ENCODE measurements around the gene CETP. TPM values are rescaled to one million over a fixed set of nuclear protein-coding genes. Genes with fewer than 3 reads are reported as not detected.

The CETP gene
- total RNA-seq, 3 donors from 2014 or later (not counting 1 experiment from before 2014, with no cell fraction given): 0.14 TPM; not detected in 2

DNA sequence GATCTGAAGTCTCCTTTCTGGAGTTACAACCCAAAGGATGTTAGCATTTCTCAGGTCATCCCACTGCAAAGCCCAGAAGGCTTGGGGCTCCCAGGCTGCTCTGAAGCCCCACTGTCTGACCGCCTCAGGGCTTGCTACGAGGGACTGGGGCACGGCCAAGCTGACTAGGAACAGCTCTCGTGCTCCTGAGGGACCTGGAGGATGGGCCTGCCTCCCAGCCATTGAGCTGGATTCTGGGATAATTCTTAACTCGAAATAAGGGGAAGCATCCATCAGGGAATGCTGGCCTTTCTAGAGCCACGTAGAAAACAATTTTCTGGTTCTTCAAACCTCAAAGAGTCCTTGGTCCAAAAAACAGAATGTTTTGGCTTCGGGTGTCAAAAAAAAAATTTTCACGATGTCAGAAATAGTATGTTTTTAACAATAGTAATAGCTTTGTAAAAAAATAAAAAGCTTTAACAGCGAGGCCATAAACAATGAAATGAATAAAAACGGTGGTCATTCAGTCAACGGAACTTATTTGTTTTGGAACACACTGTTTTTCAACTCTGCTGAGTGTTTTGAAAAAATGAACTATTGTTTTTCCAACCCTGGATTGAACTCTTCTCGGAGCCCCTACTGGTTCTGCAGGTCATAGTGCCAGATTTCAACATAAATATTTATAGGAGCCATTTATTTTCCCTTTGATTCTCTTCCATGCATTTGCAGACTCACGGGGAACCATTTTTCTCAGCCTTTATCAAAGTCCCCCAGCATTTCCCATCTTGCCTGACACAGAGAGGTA is 46.2 kb upstream of the CETP start:
- no peak for DNase-seq
- H3K27me3 Mint-ChIP-seq (ENCODE audit: low read depth in 2 of 2): peaks cover 40 to 42% of the 10 kb centered on the region in 2 donors
- Histone ChIP-seq H3K27ac (ENCODE audit: low read length) (peak overlapping the region; percentile 92), H3K4me3 (ENCODE audit: low read length) (no peak overlapping the region), H3K36me3 (ENCODE audit: control insufficient read depth, insufficient read depth, low read length) (no peaks in the 10 kb centered on the region), H3K9me3 (ENCODE audit: control insufficient read depth, insufficient read depth, low read length) (no peaks in the 10 kb centered on the region), H3K4me1 (ENCODE audit: control insufficient read depth, insufficient read depth, low read length) (peaks cover 51% of the 10 kb centered on the region), H3K27me3 (ENCODE audit: control insufficient read depth, insufficient read depth, low read length) (no peaks in the 10 kb centered on the region)
- peaks cover 9 to 25% of the 10 kb centered on the region in 2 donors for H3K4me1 Mint-ChIP-seq
- WGBS (ENCODE audit: insufficient coverage): 95% methylated on average over 13 of the region's 13 CpGs
- H3K27ac Mint-ChIP-seq: no peak overlapping the region
- H3K36me3 Mint-ChIP-seq: no peaks in the 10 kb centered on the region
- no peak for ATAC-seq
- H3K9me3 Mint-ChIP-seq: no peaks in the 10 kb centered on the region
- no peak for TF ChIP-seq CTCF (IDR thresholded peaks at IDR 0.05)
- intact Hi-C loops (cut with micrococcal nuclease): no loop called here
- H3K4me3 Mint-ChIP-seq: no peak overlapping the region

DNA sequence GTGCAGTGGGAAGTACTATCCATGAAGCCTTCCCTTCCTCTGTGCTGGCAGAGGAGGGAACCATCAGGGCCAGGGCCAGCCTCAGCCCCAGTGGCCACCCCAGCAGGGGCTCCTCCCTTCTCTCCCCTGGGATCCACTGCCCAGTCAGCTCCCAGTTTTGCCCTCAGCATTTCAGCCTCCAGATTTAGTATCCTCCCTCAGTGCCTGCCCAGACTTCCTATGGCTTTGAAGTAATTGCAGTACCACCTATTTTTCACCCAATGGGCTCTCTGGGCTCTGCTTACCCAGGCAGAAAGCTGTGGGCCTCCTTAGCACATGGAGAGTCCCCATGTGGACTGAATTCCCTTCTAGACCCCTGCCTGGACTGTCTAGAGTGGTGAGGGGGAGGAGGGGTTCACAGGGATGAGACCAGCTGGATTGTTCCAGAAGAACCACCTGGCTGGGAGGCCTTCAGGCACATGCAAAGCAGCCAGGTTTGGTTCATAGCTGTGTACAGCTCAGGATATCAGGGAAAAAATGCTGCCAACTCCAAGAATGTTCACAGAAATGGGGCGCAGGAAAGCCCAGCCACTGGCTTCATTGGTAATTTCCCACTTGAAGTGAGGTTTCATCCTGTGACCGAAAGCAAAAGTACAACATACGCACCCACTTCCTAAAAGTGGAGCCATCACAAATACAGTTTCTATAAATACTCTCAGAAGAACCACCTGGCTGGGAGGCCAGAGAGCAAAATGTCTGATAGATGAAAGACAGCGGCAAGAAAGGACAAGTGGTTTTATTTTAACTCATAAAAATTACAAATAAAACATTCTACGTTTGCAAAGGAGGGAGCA is 45.0 kb upstream of the CETP start:
- DNase-seq (peak in 1 of 2 donors; percentile 68), ATAC-seq (peak; percentile 68 to 86 (median 83))
- Mint-ChIP-seq H3K27ac (peak overlapping the region; percentile 30 to 81), H3K4me1 (peaks cover 9 to 25% of the 10 kb centered on the region in 2 donors), H3K9me3 (no peaks in the 10 kb centered on the region), H3K4me3 (no peak overlapping the region), H3K27me3 (ENCODE audit: low read depth in 2 of 2) (peaks cover 45 to 48% of the 10 kb centered on the region in 2 donors), H3K36me3 (no peaks in the 10 kb centered on the region)
- no peak for TF ChIP-seq CTCF (IDR thresholded peaks at IDR 0.05)
- Histone ChIP-seq H3K9me3 (ENCODE audit: control insufficient read depth, insufficient read depth, low read length) (no peaks in the 10 kb centered on the region), H3K4me3 (ENCODE audit: low read length) (no peak overlapping the region), H3K36me3 (ENCODE audit: control insufficient read depth, insufficient read depth, low read length) (no peaks in the 10 kb centered on the region), H3K27me3 (ENCODE audit: control insufficient read depth, insufficient read depth, low read length) (no peaks in the 10 kb centered on the region), H3K27ac (ENCODE audit: low read length) (peak overlapping the region; percentile 92), H3K4me1 (ENCODE audit: control insufficient read depth, insufficient read depth, low read length) (peaks cover 38% of the 10 kb centered on the region)
- 2% methylated on average over 4 of the region's 5 CpGs for WGBS (ENCODE audit: insufficient coverage)
- intact Hi-C loops (cut with micrococcal nuclease): no loop called here

DNA sequence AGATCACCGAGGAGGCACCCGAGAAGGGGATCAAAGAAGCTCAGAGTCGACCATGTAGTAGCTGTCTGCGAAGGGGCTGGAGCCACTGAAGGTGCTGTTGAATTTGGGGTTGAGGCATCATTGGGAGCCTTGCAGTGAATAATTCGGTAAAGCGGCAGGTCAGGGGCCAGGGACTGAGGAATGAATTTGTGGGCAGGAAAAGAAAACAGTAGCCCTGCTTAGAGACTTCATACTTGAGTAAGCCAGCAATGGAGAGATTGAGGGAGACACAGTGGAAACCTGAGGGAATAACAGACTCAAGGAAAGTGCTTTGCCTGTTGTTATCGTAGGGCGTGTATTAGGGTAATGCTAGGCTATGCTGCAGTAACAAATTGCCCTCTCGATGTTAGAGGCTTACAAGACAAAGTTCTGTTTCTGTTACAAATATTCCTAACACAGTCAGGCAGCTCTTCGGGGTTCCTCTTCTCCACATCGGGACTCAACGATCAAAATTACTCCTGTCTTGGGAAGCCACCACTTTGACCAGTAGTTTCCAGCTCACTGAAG is 43.2 kb upstream of the CETP start:
- no peaks in the 10 kb centered on the region for H3K36me3 Mint-ChIP-seq
- Histone ChIP-seq H3K36me3 (ENCODE audit: control insufficient read depth, insufficient read depth, low read length) (no peaks in the 10 kb centered on the region), H3K9me3 (ENCODE audit: control insufficient read depth, insufficient read depth, low read length) (no peaks in the 10 kb centered on the region), H3K4me3 (ENCODE audit: low read length) (no peak overlapping the region), H3K4me1 (ENCODE audit: control insufficient read depth, insufficient read depth, low read length) (peaks cover 24% of the 10 kb centered on the region), H3K27ac (ENCODE audit: low read length) (no peak overlapping the region), H3K27me3 (ENCODE audit: control insufficient read depth, insufficient read depth, low read length) (no peaks in the 10 kb centered on the region)
- H3K4me1 Mint-ChIP-seq: peaks cover 9 to 19% of the 10 kb centered on the region in 2 donors
- no peak for ATAC-seq
- H3K9me3 Mint-ChIP-seq: no peaks in the 10 kb centered on the region
- TF ChIP-seq CTCF (IDR thresholded peaks at IDR 0.05): no peak
- intact Hi-C loops (cut with micrococcal nuclease): no loop called here
- 94% methylated on average over 12 of the region's 12 CpGs for WGBS (ENCODE audit: insufficient coverage)
- H3K4me3 Mint-ChIP-seq: no peak overlapping the region
- H3K27ac Mint-ChIP-seq: no peak overlapping the region
- H3K27me3 Mint-ChIP-seq (ENCODE audit: low read depth in 2 of 2): peaks cover 40 to 41% of the 10 kb centered on the region in 2 donors
- DNase-seq: no peak
